HCT116 (cell line): ENCODE measurements around the gene ADAM20.
"Not testable (repeated sequence)": the region's sequence is repeated elsewhere in the genome, so short reads cannot be mapped to it uniquely, and the experiment has no call there.

Experiments used
- EGR1 ChIP-seq: IDR thresholded peaks from 2 replicates; pipeline ENCODE4 v1.6.1; 2012; ENCODE audit warnings: low read depth
- ELF1 ChIP-seq: IDR thresholded peaks from 2 replicates; pipeline ENCODE4 v1.6.1; 2012; ENCODE audit warnings: low read depth, borderline replicate concordance
- EZH2 ChIP-seq: fragments of 200-600 bp; sonication (generic); IDR thresholded peaks from 2 replicates; pipeline ENCODE4 v1.6.1; 2017; ENCODE audit warnings: antibody characterized with exemption, mixed run types
- EZH2phosphoT487 ChIP-seq: fragments of 200-600 bp; IDR thresholded peaks from 2 replicates; pipeline ENCODE4 v1.6.1; 2018; ENCODE audit warnings: antibody characterized with exemption, borderline replicate concordance
- JUND ChIP-seq: IDR thresholded peaks from 2 replicates; pipeline ENCODE4 v1.6.1; 2012
- POLR2A ChIP-seq: IDR thresholded peaks from 2 replicates; pipeline ENCODE4 v1.7.0; 2011; ENCODE audit warnings: borderline replicate concordance; ENCODE audit not compliant: insufficient read depth, insufficient read length; ENCODE audit errors: extremely low read depth
- POLR2AphosphoS5 ChIP-seq: IDR thresholded peaks from 2 replicates; pipeline ENCODE4 v1.6.1; 2011; ENCODE audit warnings: mild to moderate bottlenecking, low read depth, low read length, moderate library complexity
- RAD21 ChIP-seq: IDR thresholded peaks from 2 replicates; pipeline ENCODE4 v1.6.1; 2012; ENCODE audit warnings: low read depth, mild to moderate bottlenecking
- SIN3A ChIP-seq: IDR thresholded peaks from 2 replicates; pipeline ENCODE4 v1.6.1; 2012; ENCODE audit warnings: low read depth
- SP1 ChIP-seq: IDR thresholded peaks from 2 replicates; pipeline ENCODE4 v1.6.1; 2012; ENCODE audit warnings: low read depth
- TF ChIP-seq, protein P1 (sequence below), 3 experiments: fragments of 200-600 bp in 1 of 3; sonication (generic) in 1 of 3; IDR thresholded peaks in 2 of 3; conservative IDR thresholded peaks in 1 of 3; 2 replicates each; pipeline ENCODE4 v1.5.1; 2012 to 2017; ENCODE audit warnings: low read depth in 2 of 3, low read length in 2 of 3, antibody characterized with exemption in 1 of 3, borderline replicate concordance in 1 of 3, control low read depth in 1 of 3, mild to moderate bottlenecking in 1 of 3, mixed read lengths in 1 of 3, mixed run types in 1 of 3, moderate library complexity in 1 of 3; ENCODE audit not compliant: insufficient read depth in 1 of 3
- TF ChIP-seq, protein P2 (sequence below): IDR thresholded peaks from 2 replicates; pipeline ENCODE4 v1.6.1; 2011; ENCODE audit warnings: mild to moderate bottlenecking, low read length, moderate library complexity; ENCODE audit not compliant: insufficient replicate concordance; ENCODE audit errors: extremely low read depth
- TF ChIP-seq, protein P3 (sequence below): IDR thresholded peaks from 2 replicates; pipeline ENCODE4 v1.6.1; 2012; ENCODE audit warnings: low read depth

DNA sequence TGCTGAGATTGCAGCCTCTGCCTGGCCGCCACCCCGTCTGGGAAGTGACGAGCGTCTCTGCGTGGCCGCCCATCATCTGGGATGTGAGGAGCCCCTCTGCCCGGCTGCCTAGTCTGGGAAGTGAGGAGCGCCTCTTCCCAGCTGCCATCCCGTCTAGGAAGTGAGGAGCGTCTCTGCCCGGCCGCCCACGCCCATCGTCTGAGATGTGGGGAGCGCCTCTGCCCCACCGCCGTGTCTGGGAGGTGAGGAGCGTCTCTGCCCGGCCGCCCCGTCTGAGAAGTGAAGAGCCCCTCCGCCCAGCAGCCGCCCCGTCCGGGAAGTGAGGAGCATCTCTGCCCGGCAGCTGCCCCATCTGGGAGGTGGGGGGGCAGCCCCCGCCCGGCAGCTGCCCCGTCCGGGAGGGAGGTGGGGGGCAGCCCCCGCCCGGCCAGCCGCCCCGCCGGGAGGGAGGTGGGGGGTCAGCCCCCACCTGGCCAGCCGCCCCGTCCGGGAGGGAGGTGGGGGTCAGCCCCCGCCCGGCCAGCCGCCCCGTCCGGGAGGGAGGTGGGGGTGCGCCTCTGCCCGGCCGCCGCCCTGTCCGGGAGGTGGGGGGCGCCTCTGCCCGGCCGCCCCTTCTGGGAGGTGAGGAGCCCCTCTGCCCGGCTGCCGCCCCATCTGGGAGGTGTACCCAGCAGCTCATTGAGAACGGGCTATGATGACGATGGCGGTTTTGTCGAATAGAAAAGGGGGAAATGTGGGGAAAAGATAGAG, 57.3 kb downstream of the ADAM20 start:
- TF ChIP-seq, protein P1, sequence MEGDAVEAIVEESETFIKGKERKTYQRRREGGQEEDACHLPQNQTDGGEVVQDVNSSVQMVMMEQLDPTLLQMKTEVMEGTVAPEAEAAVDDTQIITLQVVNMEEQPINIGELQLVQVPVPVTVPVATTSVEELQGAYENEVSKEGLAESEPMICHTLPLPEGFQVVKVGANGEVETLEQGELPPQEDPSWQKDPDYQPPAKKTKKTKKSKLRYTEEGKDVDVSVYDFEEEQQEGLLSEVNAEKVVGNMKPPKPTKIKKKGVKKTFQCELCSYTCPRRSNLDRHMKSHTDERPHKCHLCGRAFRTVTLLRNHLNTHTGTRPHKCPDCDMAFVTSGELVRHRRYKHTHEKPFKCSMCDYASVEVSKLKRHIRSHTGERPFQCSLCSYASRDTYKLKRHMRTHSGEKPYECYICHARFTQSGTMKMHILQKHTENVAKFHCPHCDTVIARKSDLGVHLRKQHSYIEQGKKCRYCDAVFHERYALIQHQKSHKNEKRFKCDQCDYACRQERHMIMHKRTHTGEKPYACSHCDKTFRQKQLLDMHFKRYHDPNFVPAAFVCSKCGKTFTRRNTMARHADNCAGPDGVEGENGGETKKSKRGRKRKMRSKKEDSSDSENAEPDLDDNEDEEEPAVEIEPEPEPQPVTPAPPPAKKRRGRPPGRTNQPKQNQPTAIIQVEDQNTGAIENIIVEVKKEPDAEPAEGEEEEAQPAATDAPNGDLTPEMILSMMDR (IDR thresholded peaks at IDR 0.05 in 2 of 3, conservative IDR thresholded peaks at IDR 0.05 in 1 of 3; ENCODE audit: borderline replicate concordance in 1 of 3, insufficient read depth in 1 of 3, low read depth in 2 of 3, low read length in 2 of 3) = not testable (repeated sequence)
- not testable (repeated sequence) for TF ChIP-seq POLR2A, RAD21, EZH2phosphoT487, EZH2, JUND, SIN3A, POLR2AphosphoS5, EGR1, SP1, ELF1
- TF ChIP-seq, protein P2, sequence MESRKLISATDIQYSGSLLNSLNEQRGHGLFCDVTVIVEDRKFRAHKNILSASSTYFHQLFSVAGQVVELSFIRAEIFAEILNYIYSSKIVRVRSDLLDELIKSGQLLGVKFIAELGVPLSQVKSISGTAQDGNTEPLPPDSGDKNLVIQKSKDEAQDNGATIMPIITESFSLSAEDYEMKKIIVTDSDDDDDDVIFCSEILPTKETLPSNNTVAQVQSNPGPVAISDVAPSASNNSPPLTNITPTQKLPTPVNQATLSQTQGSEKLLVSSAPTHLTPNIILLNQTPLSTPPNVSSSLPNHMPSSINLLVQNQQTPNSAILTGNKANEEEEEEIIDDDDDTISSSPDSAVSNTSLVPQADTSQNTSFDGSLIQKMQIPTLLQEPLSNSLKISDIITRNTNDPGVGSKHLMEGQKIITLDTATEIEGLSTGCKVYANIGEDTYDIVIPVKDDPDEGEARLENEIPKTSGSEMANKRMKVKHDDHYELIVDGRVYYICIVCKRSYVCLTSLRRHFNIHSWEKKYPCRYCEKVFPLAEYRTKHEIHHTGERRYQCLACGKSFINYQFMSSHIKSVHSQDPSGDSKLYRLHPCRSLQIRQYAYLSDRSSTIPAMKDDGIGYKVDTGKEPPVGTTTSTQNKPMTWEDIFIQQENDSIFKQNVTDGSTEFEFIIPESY = not testable (repeated sequence)
- TF ChIP-seq, protein P3, sequence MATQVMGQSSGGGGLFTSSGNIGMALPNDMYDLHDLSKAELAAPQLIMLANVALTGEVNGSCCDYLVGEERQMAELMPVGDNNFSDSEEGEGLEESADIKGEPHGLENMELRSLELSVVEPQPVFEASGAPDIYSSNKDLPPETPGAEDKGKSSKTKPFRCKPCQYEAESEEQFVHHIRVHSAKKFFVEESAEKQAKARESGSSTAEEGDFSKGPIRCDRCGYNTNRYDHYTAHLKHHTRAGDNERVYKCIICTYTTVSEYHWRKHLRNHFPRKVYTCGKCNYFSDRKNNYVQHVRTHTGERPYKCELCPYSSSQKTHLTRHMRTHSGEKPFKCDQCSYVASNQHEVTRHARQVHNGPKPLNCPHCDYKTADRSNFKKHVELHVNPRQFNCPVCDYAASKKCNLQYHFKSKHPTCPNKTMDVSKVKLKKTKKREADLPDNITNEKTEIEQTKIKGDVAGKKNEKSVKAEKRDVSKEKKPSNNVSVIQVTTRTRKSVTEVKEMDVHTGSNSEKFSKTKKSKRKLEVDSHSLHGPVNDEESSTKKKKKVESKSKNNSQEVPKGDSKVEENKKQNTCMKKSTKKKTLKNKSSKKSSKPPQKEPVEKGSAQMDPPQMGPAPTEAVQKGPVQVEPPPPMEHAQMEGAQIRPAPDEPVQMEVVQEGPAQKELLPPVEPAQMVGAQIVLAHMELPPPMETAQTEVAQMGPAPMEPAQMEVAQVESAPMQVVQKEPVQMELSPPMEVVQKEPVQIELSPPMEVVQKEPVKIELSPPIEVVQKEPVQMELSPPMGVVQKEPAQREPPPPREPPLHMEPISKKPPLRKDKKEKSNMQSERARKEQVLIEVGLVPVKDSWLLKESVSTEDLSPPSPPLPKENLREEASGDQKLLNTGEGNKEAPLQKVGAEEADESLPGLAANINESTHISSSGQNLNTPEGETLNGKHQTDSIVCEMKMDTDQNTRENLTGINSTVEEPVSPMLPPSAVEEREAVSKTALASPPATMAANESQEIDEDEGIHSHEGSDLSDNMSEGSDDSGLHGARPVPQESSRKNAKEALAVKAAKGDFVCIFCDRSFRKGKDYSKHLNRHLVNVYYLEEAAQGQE = not testable (repeated sequence)
